GM23338 (cell line): ENCODE measurements around the gene REEP6. TPM values are rescaled to one million over a fixed set of nuclear protein-coding genes. Genes with fewer than 3 reads are reported as not detected.

Experiments
- ATAC-seq: fragments of 200-7000 bp; cut with Tn5 transposase; 3 replicates; pipeline ENCODE4 v1.9.1; 2020
- DNase-seq: peaks from one replicate; pipeline ENCODE4 v3.0.0-alpha.2; 2015; ENCODE audit warnings: low spot score
- H2AFZ ChIP-seq: fragments of 200-600 bp; sonication (generic); 2 replicates; pipeline ENCODE4 v1.8.0; 2016; ENCODE audit warnings: antibody characterized with exemption, mild to moderate bottlenecking, moderate library complexity
- H3F3A ChIP-seq: fragments of 200-600 bp; sonication (generic); replicated peaks from 2 replicates; pipeline ENCODE4 v1.8.0; 2017; ENCODE audit warnings: antibody characterized with exemption, mixed run types, low read depth
- H3K27ac ChIP-seq: fragments of 200-600 bp; sonication (generic); 2 replicates; pipeline ENCODE4 v1.6.1; 2016; ENCODE audit warnings: low read depth
- H3K27me3 ChIP-seq: fragments of 200-600 bp; sonication (generic); 2 replicates; pipeline ENCODE4 v1.8.0; 2016; ENCODE audit warnings: mild to moderate bottlenecking, mixed run types, moderate library complexity; ENCODE audit not compliant: insufficient read depth
- H3K36me3 ChIP-seq: fragments of 200-600 bp; sonication (generic); 2 replicates; pipeline ENCODE4 v1.8.0; 2016; ENCODE audit warnings: mild to moderate bottlenecking; ENCODE audit not compliant: insufficient read depth
- H3K4me1 ChIP-seq: fragments of 200-600 bp; sonication (generic); 2 replicates; pipeline ENCODE4 v1.8.0; 2016; ENCODE audit warnings: mild to moderate bottlenecking, moderate library complexity; ENCODE audit not compliant: insufficient read depth
- H3K4me2 ChIP-seq: fragments of 200-600 bp; sonication (generic); 2 replicates; pipeline ENCODE4 v1.7.1; 2017; ENCODE audit warnings: mixed run types
- H3K4me3 ChIP-seq: fragments of 200-600 bp; sonication (generic); 2 replicates; pipeline ENCODE4 v1.6.1; 2016; ENCODE audit warnings: mixed run types
- H3K79me2 ChIP-seq: fragments of 200-600 bp; sonication (generic); replicated peaks from 2 replicates; pipeline ENCODE4 v1.8.0; 2017; ENCODE audit warnings: mild to moderate bottlenecking; ENCODE audit not compliant: insufficient read depth
- H3K9me2 ChIP-seq: fragments of 200-600 bp; sonication (generic); 2 replicates; pipeline ENCODE4 v1.8.0; 2017; ENCODE audit not compliant: insufficient read depth
- H4K20me1 ChIP-seq: fragments of 200-600 bp; sonication (generic); replicated peaks from 2 replicates; pipeline ENCODE4 v1.8.0; 2017; ENCODE audit warnings: mild to moderate bottlenecking; ENCODE audit not compliant: insufficient read depth
- H3K27ac Mint-ChIP-seq: 2 replicates; pipeline ENCODE4 v1.8.0; 2020; ENCODE audit warnings: inconsistent platforms, mild to moderate bottlenecking, moderate library complexity, mixed read lengths
- H3K27me3 Mint-ChIP-seq: 3 replicates; pipeline ENCODE4 v1.8.0; 2022; ENCODE audit warnings: low read depth, mild to moderate bottlenecking, moderate library complexity, mixed read lengths, inconsistent platforms; ENCODE audit not compliant: insufficient read depth, poor library complexity
- H3K36me3 Mint-ChIP-seq: 3 replicates; pipeline ENCODE4 v1.8.0; 2021; ENCODE audit warnings: low read depth, mild to moderate bottlenecking, inconsistent platforms, moderate library complexity, mixed read lengths
- H3K4me1 Mint-ChIP-seq: 3 replicates; pipeline ENCODE4 v1.8.0; 2020; ENCODE audit warnings: mild to moderate bottlenecking, inconsistent platforms, mixed read lengths
- H3K4me3 Mint-ChIP-seq: 3 replicates; pipeline ENCODE4 v1.8.0; 2021; ENCODE audit warnings: moderate library complexity, mild to moderate bottlenecking, inconsistent platforms, mixed read lengths
- H3K9me3 Mint-ChIP-seq: 3 replicates; pipeline ENCODE4 v1.8.0; 2020; ENCODE audit warnings: moderate library complexity, mild to moderate bottlenecking, inconsistent platforms, mixed read lengths
- CREB1 ChIP-seq: fragments of 250-450 bp; sonication (Bioruptor Pico); IDR thresholded peaks from 2 replicates; pipeline ENCODE4 v1.5.0; 2020; ENCODE audit warnings: low read depth, mild to moderate bottlenecking, moderate library complexity
- CTCF ChIP-seq, 2 experiments: fragments of 200-600 bp in 1 of 2; sonication (generic) in 1 of 2; conservative IDR thresholded peaks; 2 replicates each; pipeline versions ENCODE4 v1.5.1 to v1.6.1; 2016 to 2017; ENCODE audit warnings: antibody characterized with exemption in 2 of 2, low read depth in 2 of 2, mild to moderate bottlenecking in 2 of 2, moderate library complexity in 1 of 2
- EZH2 ChIP-seq: fragments of 200-600 bp; sonication (generic); IDR thresholded peaks from one replicate; pipeline ENCODE4 v1.8.0; 2017; ENCODE audit warnings: antibody characterized with exemption, mild to moderate bottlenecking, low read depth; ENCODE audit not compliant: unreplicated experiment
- EZH2phosphoT487 ChIP-seq: fragments of 200-600 bp; sonication (generic); IDR thresholded peaks from one replicate; pipeline ENCODE4 v1.8.1; 2018; ENCODE audit warnings: antibody characterized with exemption; ENCODE audit not compliant: unreplicated experiment
- JUNB ChIP-seq: IDR thresholded peaks from one replicate; pipeline ENCODE4 v1.6.1; 2016; ENCODE audit warnings: antibody characterized with exemption; ENCODE audit not compliant: unreplicated experiment
- POLR2AphosphoS5 ChIP-seq: IDR thresholded peaks from 2 replicates; pipeline ENCODE4 v1.6.1; 2016; ENCODE audit warnings: antibody characterized with exemption, low read depth
- STAT1 ChIP-seq: IDR thresholded peaks from one replicate; pipeline ENCODE4 v1.6.1; 2016; ENCODE audit warnings: antibody characterized with exemption; ENCODE audit not compliant: unreplicated experiment
- ZNF331 ChIP-seq: fragments of 250-450 bp; sonication (Bioruptor Pico); IDR thresholded peaks from 2 replicates; pipeline ENCODE4 v1.5.0; 2020; ENCODE audit warnings: low read depth, mild to moderate bottlenecking, moderate library complexity
- polyA plus RNA-seq: library from polyadenylated mRNA; unstranded; fragments of >200 nt; fragmentation: Nextera tagmentation; extraction: Ambion mirVana; gene quantifications from 2 replicates; pipeline ENCODE4 v1.2.1, GENCODE V29; 2016
- total RNA-seq: library from RNA; depleted of rRNA; stranded (reverse); fragments of >200 nt; shearing (Covaris generic); gene quantifications from 2 replicates; pipeline ENCODE4 v1.2.3, GENCODE V29; 2014
- TF ChIP-seq, protein P1 (sequence below): IDR thresholded peaks from one replicate; pipeline ENCODE4 v1.6.1; 2018; ENCODE audit warnings: antibody characterized with exemption; ENCODE audit not compliant: unreplicated experiment

REEP6 gene
- total and polyA plus RNA-seq, 2 experiments from 2014 or later = 15.2 to 20.0 TPM

GRCh38 chr19:1503089-1503924 lies 12.3 kb downstream of the REEP6 start:
- Mint-ChIP-seq H3K36me3 (no peaks in the 10 kb centered on the region; the same call in 2 of the 3 replicates), H3K4me1 (peaks cover 2% of the 10 kb centered on the region; the same call in 2 of the 3 replicates), H3K9me3 (peaks cover 24% of the 10 kb centered on the region), H3K4me3 (peak overlapping the region; percentile 55; the same call in 2 of the 3 replicates), H3K27me3 (peaks cover 31% of the 10 kb centered on the region), H3K27ac (no peak overlapping the region)
- H4K20me1 ChIP-seq = no peaks in the 10 kb centered on the region
- no peak overlapping the region for H3K27ac ChIP-seq
- H2AFZ ChIP-seq = peak overlapping the region; percentile 90
- H3K79me2 ChIP-seq = no peaks in the 10 kb centered on the region
- peak overlapping the region; percentile 71 for H3K4me2 ChIP-seq
- peak; percentile 85 for DNase-seq
- H3K9me2 ChIP-seq = no peaks in the 10 kb centered on the region
- peak; percentile 46 for ATAC-seq
- 0 out of 2 replicates have a peak, but pooled peaks cover 5% of the 10 kb centered on the region for H3K4me1 ChIP-seq
- TF ChIP-seq, protein P1, sequence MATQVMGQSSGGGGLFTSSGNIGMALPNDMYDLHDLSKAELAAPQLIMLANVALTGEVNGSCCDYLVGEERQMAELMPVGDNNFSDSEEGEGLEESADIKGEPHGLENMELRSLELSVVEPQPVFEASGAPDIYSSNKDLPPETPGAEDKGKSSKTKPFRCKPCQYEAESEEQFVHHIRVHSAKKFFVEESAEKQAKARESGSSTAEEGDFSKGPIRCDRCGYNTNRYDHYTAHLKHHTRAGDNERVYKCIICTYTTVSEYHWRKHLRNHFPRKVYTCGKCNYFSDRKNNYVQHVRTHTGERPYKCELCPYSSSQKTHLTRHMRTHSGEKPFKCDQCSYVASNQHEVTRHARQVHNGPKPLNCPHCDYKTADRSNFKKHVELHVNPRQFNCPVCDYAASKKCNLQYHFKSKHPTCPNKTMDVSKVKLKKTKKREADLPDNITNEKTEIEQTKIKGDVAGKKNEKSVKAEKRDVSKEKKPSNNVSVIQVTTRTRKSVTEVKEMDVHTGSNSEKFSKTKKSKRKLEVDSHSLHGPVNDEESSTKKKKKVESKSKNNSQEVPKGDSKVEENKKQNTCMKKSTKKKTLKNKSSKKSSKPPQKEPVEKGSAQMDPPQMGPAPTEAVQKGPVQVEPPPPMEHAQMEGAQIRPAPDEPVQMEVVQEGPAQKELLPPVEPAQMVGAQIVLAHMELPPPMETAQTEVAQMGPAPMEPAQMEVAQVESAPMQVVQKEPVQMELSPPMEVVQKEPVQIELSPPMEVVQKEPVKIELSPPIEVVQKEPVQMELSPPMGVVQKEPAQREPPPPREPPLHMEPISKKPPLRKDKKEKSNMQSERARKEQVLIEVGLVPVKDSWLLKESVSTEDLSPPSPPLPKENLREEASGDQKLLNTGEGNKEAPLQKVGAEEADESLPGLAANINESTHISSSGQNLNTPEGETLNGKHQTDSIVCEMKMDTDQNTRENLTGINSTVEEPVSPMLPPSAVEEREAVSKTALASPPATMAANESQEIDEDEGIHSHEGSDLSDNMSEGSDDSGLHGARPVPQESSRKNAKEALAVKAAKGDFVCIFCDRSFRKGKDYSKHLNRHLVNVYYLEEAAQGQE = no peak
- TF ChIP-seq CTCF (conservative IDR thresholded peaks at IDR 0.05; ENCODE audit: low read depth in 2 of 2) = peak; percentile 63 to 85
- peak; percentile 78 for TF ChIP-seq CREB1
- no peak for TF ChIP-seq POLR2AphosphoS5
- peak overlapping the region; percentile 43 for H3K4me3 ChIP-seq
- no peaks in the 10 kb centered on the region for H3K36me3 ChIP-seq
- peaks cover 13% of the 10 kb centered on the region for H3K27me3 ChIP-seq
- 0 out of 2 replicates have a peak, but pooled peaks cover 8% of the 10 kb centered on the region for H3F3A ChIP-seq

DNA sequence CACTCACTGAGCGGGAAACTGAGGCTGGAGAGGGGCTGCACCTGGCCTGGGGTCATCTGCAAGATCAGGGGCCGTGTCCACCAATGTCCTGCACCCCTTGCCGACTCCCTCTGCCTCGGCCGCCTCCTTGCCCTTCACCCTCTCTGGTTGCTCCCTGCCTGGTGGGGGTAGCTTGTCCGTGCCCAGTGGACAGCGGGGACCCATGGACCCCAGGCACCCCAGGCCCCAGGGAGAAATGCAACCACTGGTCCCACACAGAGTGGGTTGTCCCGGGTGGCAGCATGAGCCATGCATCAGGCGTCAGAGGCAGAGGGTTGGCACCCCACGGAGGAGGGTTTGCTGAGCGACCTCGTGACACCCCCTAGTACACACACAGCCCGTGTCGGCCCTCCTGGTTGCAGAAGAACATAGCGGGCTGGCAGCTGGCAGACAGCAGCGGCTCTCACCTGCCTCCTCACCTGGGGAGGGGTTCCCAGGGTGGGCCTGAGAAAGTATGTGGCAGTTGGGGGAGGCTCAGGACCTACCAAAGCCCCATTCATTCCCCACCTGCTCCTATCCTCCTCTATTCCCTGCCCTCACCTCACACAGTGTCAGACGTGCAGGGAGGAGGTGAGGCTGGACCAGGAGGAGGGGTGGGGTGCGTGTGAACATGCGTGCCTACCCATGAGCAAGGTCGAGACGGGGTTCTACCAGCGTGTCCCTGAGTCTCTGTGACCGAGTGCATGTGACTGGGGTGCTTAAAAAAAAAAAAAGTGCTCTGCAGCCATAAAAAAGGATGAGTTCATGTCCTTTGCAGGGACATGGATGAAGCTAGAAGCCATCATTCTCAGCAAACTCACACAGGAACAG lies 13.2 kb downstream of the REEP6 start:
- Histone ChIP-seq H3K4me2 (peak overlapping the region; percentile 71), H3K36me3 (no peaks in the 10 kb centered on the region), H2AFZ (no peak overlapping the region), H4K20me1 (no peaks in the 10 kb centered on the region), H3K27me3 (peaks cover 18% of the 10 kb centered on the region), H3K27ac (no peak overlapping the region), H3K4me1 (0 out of 2 replicates have a peak, but pooled peaks cover 5% of the 10 kb centered on the region), H3K9me2 (no peaks in the 10 kb centered on the region), H3K79me2 (no peaks in the 10 kb centered on the region), H3K4me3 (peak overlapping the region; percentile 43; the same call in 1 of the 2 replicates), H3F3A (peaks cover 12% of the 10 kb centered on the region; the same call in 1 of the 2 replicates)
- DNase-seq (no peak), ATAC-seq (no peak)
- H3K27ac Mint-ChIP-seq = no peak overlapping the region
- H3K4me3 Mint-ChIP-seq = peak overlapping the region; percentile 55; the same call in 2 of the 3 replicates
- H3K27me3 Mint-ChIP-seq = peaks cover 33% of the 10 kb centered on the region
- H3K36me3 Mint-ChIP-seq = no peaks in the 10 kb centered on the region; the same call in 2 of the 3 replicates
- H3K9me3 Mint-ChIP-seq = peaks cover 26% of the 10 kb centered on the region
- peaks cover 2% of the 10 kb centered on the region for H3K4me1 Mint-ChIP-seq
- TF ChIP-seq CTCF (conservative IDR thresholded peaks at IDR 0.05; ENCODE audit: low read depth in 2 of 2) (no peak), ZNF331 (CRISPR knock-in tag) (no peak), JUNB (no peak), EZH2 (no peak), EZH2phosphoT487 (no peak), STAT1 (no peak), CREB1 (no peak)
- TF ChIP-seq, protein P1 = no peak
